BLaER1 treated with 17β-estradiol and CSF1 and Interleukin-3, amounts not matched to agents 10 nM and 100 nM (cell line): ENCODE results near the gene DLX3.

Source experiments
- H3K27ac ChIP-seq, 11 experiments: shearing (Covaris generic); formaldehyde crosslinking; 2 replicates each; pipeline ENCODE4 v1.8.1; 2022
- H3K27me3 ChIP-seq, 11 experiments: shearing (Covaris generic); formaldehyde crosslinking; 2 replicates each; pipeline ENCODE4 v1.8.1; 2022
- H3K36me3 ChIP-seq, 11 experiments: shearing (Covaris generic); formaldehyde crosslinking; 2 replicates each; pipeline ENCODE4 v1.8.1; 2022
- H3K4me1 ChIP-seq, 10 experiments: shearing (Covaris generic); formaldehyde crosslinking; 2 replicates each; pipeline ENCODE4 v1.8.1; 2022
- H3K4me2 ChIP-seq, 11 experiments: shearing (Covaris generic); formaldehyde crosslinking; 2 replicates each; pipeline ENCODE4 v1.8.1; 2022
- H3K4me3 ChIP-seq, 10 experiments: shearing (Covaris generic); formaldehyde crosslinking; 2 replicates each; pipeline ENCODE4 v1.8.1; 2022
- H3K9ac ChIP-seq, 11 experiments: shearing (Covaris generic); formaldehyde crosslinking; 2 replicates each; pipeline ENCODE4 v1.8.1; 2022
- H3K9me3 ChIP-seq, 11 experiments: shearing (Covaris generic); formaldehyde crosslinking; replicated peaks in 1 of 11; 2 replicates each; pipeline ENCODE4 v1.8.1; 2022
- H4K20me1 ChIP-seq, 11 experiments: shearing (Covaris generic); formaldehyde crosslinking; 2 replicates each; pipeline ENCODE4 v1.8.1; 2022
- Cebpa-rat ChIP-seq, 11 experiments: shearing (Covaris generic); IDR thresholded peaks; 2 replicates each; pipeline ENCODE4 v1.8.1; 2022

Gene DLX3

DNA sequence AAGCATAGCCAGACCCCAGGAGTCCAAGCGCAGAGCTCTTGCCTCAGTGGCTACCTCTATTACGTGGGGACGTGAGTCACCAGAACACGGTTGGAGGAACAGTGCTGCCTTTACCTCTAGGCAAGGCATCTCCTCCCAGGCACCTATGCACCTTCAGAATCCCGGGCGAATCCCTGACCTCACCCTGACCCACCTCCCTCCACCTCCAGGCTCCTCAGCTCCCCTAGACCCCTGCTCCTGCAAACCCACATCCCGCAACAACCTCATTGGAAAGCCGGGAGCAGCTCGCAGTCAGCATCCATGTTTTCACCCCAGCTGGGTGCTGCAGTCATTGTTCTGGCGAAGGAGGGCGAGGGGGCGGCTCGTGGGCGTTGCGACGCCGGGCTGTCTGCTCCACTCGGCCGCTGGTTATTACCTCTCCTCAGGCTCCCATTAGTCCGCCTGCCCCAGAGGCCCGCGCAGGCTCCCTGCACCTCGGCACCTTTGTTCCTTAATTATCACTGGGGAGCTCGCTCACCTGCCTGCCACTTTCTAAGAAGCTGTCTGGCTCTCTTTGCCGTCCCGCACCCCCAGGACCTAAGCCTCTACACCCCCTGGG is 50.7 kb downstream of the DLX3 start:
- H3K9ac ChIP-seq, result no peak overlapping the region
- no peak overlapping the region for H3K4me2 ChIP-seq
- peaks cover 0 to 4% (median 0%) of the 10 kb centered on the region in 11 experiments; a peak in 2 of 22 replicates for H4K20me1 ChIP-seq
- no peak overlapping the region for H3K4me3 ChIP-seq
- peaks cover 0 to 12% (median 6%) of the 10 kb centered on the region in 10 experiments; a peak in 11 of 20 replicates for H3K4me1 ChIP-seq
- TF ChIP-seq Cebpa-rat (IDR thresholded peaks at IDR 0.05), result no peak
- peaks cover 0 to 16% (median 5%) of the 10 kb centered on the region in 11 experiments; a peak in 8 of 22 replicates for H3K27me3 ChIP-seq
- no peaks in the 10 kb centered on the region for H3K36me3 ChIP-seq
- H3K9me3 ChIP-seq, result no peaks in the 10 kb centered on the region
- H3K27ac ChIP-seq, result no peak overlapping the region

DNA sequence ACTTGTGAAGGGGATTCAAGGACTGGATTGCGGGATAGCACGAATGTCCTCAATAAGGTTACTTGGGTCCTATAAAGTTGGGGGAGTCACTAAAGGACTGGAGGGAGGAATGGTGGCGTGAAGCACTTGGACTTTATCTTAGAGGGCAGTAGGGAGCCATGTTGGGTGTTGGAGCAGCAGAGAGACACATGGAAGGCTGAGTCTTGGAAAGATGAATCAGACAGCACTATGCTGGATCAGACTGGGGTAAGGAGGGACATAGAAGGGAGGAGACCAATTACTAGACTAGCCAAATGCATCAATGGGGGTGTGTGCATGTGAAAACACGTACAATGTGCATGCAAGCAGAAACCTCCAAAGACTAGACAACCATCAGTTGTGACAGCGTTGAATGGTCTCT is 52.1 kb downstream of the DLX3 start:
- Histone ChIP-seq H3K9ac (no peak overlapping the region), H3K4me2 (no peak overlapping the region), H3K27ac (no peak overlapping the region), H3K36me3 (no peaks in the 10 kb centered on the region), H4K20me1 (peaks cover 0 to 4% (median 0%) of the 10 kb centered on the region in 11 experiments; a peak in 2 of 22 replicates), H3K4me3 (no peak overlapping the region), H3K27me3 (peaks cover 0 to 11% (median 5%) of the 10 kb centered on the region in 11 experiments; a peak in 8 of 22 replicates), H3K9me3 (no peaks in the 10 kb centered on the region), H3K4me1 (peaks cover 0 to 20% (median 10%) of the 10 kb centered on the region in 10 experiments; a peak in 12 of 20 replicates)
- no peak for TF ChIP-seq Cebpa-rat (IDR thresholded peaks at IDR 0.05)

DNA sequence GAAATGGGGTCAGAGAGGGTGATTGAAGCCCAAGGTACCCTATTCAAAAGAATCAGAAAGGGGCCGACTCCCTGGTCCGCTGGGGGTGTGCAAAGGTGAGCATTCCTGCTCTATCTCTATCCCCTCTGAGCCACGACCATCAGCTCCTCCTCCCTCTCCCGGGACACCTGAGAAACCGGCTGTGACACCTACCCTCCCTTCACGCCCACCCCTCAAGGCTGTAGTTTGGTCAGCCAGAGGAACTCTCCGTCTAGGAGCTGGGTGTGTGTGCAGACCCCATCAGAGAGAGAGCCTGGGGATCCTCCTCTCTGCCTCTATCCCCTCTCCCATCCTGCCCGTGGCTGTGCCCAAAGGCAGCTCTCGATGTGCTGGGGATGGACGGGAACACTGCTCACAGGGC is 53.6 kb downstream of the DLX3 start:
- Histone ChIP-seq H3K4me3 (no peak overlapping the region), H4K20me1 (peaks cover 0 to 2% (median 0%) of the 10 kb centered on the region in 11 experiments; a peak in 2 of 22 replicates), H3K4me2 (no peak overlapping the region), H3K36me3 (no peaks in the 10 kb centered on the region), H3K9me3 (no peaks in the 10 kb centered on the region), H3K27ac (no peak overlapping the region), H3K9ac (no peak overlapping the region), H3K4me1 (peaks cover 0 to 20% (median 10%) of the 10 kb centered on the region in 10 experiments; a peak in 12 of 20 replicates), H3K27me3 (peaks cover 0 to 11% (median 5%) of the 10 kb centered on the region in 11 experiments; a peak in 8 of 22 replicates)
- no peak for TF ChIP-seq Cebpa-rat (IDR thresholded peaks at IDR 0.05)
